Glomerular endothelial cell (primary cell): ENCODE data around the gene AGL. TPM values are rescaled to one million over a fixed set of nuclear protein-coding genes. Genes with fewer than 3 reads are reported as not detected.
"Not testable (repeated sequence)": the region's sequence is repeated elsewhere in the genome, so short reads cannot be mapped to it uniquely, and the experiment has no call there.

Source experiments
- DNase-seq: peaks from one replicate; pipeline ENCODE4 v3.0.0-alpha.2; 2011; ENCODE audit warnings: low read depth, low spot score; ENCODE audit errors: extremely low read depth
- total RNA-seq: library from RNA; depleted of rRNA; stranded (reverse); fragments of >200 nt; gene quantifications from 2 replicates; pipeline ENCODE4 v1.2.3, GENCODE V29; 2015

AGL gene
- total RNA-seq, 1 donor from 2014 or later: 10.9 TPM

GRCh38 chr1:99972066-99972465 lies 121.9 kb downstream of the AGL start:
- DNase-seq: not testable (repeated sequence)

Other genes starting within 250 kb of the AGL start
- gene PALMD, start 204.2 kb upstream of the AGL start, total RNA-seq: 83.9 and 122 TPM in 2 replicates
- gene FRRS1, start 83.7 kb upstream of the AGL start, total RNA-seq: 1.2 and 2.1 TPM in 2 replicates
- gene SLC35A3, start 119.6 kb downstream of the AGL start, total RNA-seq: 10.4 and 12.8 TPM in 2 replicates